Neural crest cell (in vitro differentiated cells): Measurements from ENCODE around the gene NPAS2. TPM values are rescaled to one million over a fixed set of nuclear protein-coding genes. Genes with fewer than 3 reads are reported as not detected.

Source experiments
- DNase-seq: peaks from one replicate; pipeline ENCODE4 v3.0.0; 2021; ENCODE audit warnings: low read depth, mixed read lengths, low spot score
- H3K27ac Mint-ChIP-seq: one replicate; pipeline ENCODE4 v1.8.0; 2021; ENCODE audit warnings: mild to moderate bottlenecking, mixed read lengths; ENCODE audit not compliant: unreplicated experiment
- H3K27me3 Mint-ChIP-seq: 2 replicates; pipeline ENCODE4 v1.8.0; 2021; ENCODE audit warnings: low read depth, mild to moderate bottlenecking, mixed read lengths
- H3K36me3 Mint-ChIP-seq: 2 replicates; pipeline ENCODE4 v1.8.0; 2021; ENCODE audit warnings: low read depth, mild to moderate bottlenecking, mixed read lengths
- H3K4me1 Mint-ChIP-seq: 2 replicates; pipeline ENCODE4 v1.8.0; 2021; ENCODE audit warnings: mixed read lengths
- H3K4me3 Mint-ChIP-seq: one replicate; pipeline ENCODE4 v1.8.0; 2021; ENCODE audit warnings: mild to moderate bottlenecking, mixed read lengths
- H3K9me3 Mint-ChIP-seq: 2 replicates; pipeline ENCODE4 v1.8.0; 2021; ENCODE audit warnings: mixed read lengths
- total RNA-seq: library from RNA; stranded (reverse); gene quantifications from 2 replicates; pipeline ENCODE4 v1.2.1, GENCODE V29; 2021
- TF ChIP-seq, protein P1 (sequence below): fragments of 200-600 bp; sonication (generic); conservative IDR thresholded peaks from 2 replicates; pipeline ENCODE4 v1.5.0; 2021; ENCODE audit warnings: antibody characterized with exemption, mild to moderate bottlenecking

Gene NPAS2
- total RNA-seq, 1 donor from 2014 or later, result 2.6 TPM

DNA sequence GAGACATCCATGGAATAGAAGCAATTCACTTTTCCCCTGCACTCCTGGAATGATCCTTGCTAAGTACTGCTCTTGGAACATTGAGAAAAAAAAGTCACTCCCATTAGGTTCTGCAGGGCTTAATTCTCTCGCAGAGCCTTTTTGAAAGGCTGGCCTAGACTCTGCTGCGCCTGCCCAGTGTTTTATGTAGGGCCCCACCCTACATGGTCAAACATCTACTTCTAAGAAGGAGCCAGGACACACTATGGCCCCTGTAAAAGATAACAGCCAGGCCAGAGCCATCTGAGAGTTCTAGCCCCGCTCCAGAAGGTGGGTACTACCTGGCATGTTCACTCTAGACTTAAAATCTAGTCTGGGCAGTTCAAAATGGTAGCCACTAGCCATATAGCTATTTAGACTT, 30.6 kb upstream of the NPAS2 start:
- Mint-ChIP-seq H3K4me3 (no peak overlapping the region), H3K9me3 (peaks cover 5% of the 10 kb centered on the region), H3K27me3 (no peaks in the 10 kb centered on the region), H3K36me3 (no peaks in the 10 kb centered on the region), H3K4me1 (no peaks in the 10 kb centered on the region), H3K27ac (no peak overlapping the region)
- TF ChIP-seq, protein P1, sequence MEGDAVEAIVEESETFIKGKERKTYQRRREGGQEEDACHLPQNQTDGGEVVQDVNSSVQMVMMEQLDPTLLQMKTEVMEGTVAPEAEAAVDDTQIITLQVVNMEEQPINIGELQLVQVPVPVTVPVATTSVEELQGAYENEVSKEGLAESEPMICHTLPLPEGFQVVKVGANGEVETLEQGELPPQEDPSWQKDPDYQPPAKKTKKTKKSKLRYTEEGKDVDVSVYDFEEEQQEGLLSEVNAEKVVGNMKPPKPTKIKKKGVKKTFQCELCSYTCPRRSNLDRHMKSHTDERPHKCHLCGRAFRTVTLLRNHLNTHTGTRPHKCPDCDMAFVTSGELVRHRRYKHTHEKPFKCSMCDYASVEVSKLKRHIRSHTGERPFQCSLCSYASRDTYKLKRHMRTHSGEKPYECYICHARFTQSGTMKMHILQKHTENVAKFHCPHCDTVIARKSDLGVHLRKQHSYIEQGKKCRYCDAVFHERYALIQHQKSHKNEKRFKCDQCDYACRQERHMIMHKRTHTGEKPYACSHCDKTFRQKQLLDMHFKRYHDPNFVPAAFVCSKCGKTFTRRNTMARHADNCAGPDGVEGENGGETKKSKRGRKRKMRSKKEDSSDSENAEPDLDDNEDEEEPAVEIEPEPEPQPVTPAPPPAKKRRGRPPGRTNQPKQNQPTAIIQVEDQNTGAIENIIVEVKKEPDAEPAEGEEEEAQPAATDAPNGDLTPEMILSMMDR, result no peak
- DNase-seq, result no peak

DNA sequence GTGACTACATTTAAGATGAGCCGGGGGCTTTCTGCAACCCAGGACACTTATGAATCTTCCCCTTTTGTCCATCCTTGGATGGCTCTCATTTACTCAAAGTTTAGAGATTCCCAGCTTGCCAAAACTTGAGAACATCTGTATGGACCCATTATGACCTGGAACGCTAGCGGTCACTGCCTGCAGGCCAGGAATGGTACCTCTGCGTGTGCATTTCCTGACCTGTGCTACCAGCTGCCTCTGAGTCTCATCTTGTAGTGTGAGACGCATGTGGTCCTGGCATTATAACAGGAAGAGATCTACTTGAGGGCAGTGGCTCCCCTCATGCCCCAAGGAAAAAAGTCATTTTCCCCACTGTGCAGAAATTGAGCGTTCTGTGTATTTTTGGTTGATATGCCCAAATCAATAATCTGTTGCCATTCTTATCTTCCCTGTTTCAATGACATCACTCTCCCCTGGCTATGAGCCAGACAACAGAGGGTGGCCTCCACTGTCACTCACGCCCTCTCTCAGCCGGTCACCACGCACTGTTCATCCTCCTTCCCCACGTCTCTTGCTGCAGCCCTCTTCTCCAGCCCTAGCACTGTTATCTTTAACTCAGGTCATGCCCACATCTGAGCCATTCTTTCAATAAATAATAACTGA, 28.5 kb upstream of the NPAS2 start:
- Mint-ChIP-seq H3K9me3 (peaks cover 5% of the 10 kb centered on the region), H3K36me3 (no peaks in the 10 kb centered on the region), H3K4me3 (no peak overlapping the region), H3K27ac (no peak overlapping the region), H3K4me1 (peaks cover 2% of the 10 kb centered on the region), H3K27me3 (no peaks in the 10 kb centered on the region)
- TF ChIP-seq, protein P1, result no peak
- DNase-seq, result no peak

DNA sequence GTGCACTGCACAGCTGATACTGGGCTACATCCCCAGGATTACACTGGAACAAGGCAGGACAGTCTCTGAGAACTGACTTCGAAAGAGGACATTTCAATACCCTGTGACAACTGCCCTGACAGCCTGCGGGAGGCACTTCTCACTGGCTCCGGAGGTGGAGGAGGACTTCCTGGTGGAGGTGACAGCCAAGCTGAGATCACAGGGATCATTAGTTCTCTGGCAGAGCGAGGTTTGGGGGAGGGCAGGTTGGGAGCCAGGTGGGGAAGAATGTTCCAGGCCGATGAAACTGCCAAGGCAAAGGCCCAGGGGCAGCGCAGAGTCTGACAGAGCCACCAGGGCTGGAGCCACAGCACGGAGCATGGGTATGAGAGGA, 28.0 kb upstream of the NPAS2 start:
- Mint-ChIP-seq H3K27ac (no peak overlapping the region), H3K4me1 (peaks cover 7% of the 10 kb centered on the region), H3K27me3 (no peaks in the 10 kb centered on the region), H3K36me3 (no peaks in the 10 kb centered on the region), H3K9me3 (peaks cover 8% of the 10 kb centered on the region), H3K4me3 (no peak overlapping the region)
- DNase-seq, result no peak
- TF ChIP-seq, protein P1, result no peak

DNA sequence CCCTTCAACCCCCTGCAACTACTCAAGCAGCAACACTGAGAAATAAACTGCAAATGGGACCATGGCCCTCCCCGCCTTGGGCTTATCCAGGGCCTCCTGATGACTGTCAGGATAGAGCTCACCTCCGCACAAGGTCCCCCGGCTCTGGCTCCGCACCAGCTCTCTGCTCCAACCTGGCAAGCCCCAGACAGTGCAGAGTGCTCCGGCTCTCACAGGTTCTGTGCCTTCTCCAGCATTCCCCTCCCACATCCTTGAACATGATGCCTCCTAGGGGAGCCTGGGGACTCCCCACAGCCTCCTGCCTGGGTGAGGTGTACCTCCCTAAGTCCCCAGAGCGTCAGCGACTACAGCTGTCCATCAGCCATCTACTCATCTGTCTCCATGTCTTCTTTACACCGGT, 26.7 kb upstream of the NPAS2 start:
- Mint-ChIP-seq H3K36me3 (no peaks in the 10 kb centered on the region), H3K27me3 (no peaks in the 10 kb centered on the region), H3K4me3 (no peak overlapping the region), H3K27ac (peak overlapping the region; percentile 31), H3K9me3 (peaks cover 4% of the 10 kb centered on the region), H3K4me1 (peaks cover 12% of the 10 kb centered on the region)
- TF ChIP-seq, protein P1, result no peak
- DNase-seq, result no peak

DNA sequence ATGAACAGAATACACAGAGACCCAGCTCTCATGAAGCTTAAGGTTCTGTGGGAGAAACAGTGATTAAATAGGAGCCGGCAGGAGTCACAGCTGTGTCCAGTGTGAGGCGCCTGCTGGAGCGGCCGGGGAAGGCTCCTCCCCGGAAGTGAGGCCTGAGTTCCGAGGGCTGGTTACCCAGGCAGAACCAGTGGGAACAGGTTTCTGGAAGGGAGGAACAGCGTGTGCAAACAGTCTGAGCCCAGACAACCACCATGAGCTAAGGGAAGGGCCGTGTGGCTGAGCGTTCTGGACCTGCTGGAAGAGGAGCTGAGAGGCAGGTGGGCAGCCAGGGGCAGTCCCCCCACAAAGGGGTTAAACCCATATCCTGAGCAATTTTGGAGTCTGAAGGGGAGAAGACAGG, 26.0 kb upstream of the NPAS2 start:
- Mint-ChIP-seq H3K36me3 (no peaks in the 10 kb centered on the region), H3K27me3 (no peaks in the 10 kb centered on the region), H3K9me3 (peaks cover 3% of the 10 kb centered on the region), H3K27ac (no peak overlapping the region), H3K4me3 (no peak overlapping the region), H3K4me1 (peaks cover 12% of the 10 kb centered on the region)
- TF ChIP-seq, protein P1, result no peak
- no peak for DNase-seq
